Measurements from ENCODE around the gene ZDHHC5.
A peak's percentile ranks its signal among the peaks of the same experiment; 100 is the strongest.

The ZDHHC5 gene

GRCh38 chr11:57741132-57742086 lies 73.5 kb downstream of the ZDHHC5 start, which contains the start of gene SELENOH (continued):
- TF ChIP-seq PRDM2 (tag by site-specific recombination; IDR thresholded peaks at IDR 0.05; ENCODE audit: borderline replicate concordance) = no peak
- TF ChIP-seq FEZF1 (tag by site-specific recombination; IDR thresholded peaks at IDR 0.05) = peak; percentile 79
- TF ChIP-seq ZNF777 (tag by site-specific recombination; IDR thresholded peaks at IDR 0.05; ENCODE audit: borderline replicate concordance) = no peak
- peak; percentile 94 for TF ChIP-seq SP7 (tag by site-specific recombination; IDR thresholded peaks at IDR 0.05)
- TF ChIP-seq ZNF707 (tag by site-specific recombination; IDR thresholded peaks at IDR 0.05) = no peak
- no peak for TF ChIP-seq ZNF404 (tag by site-specific recombination; IDR thresholded peaks at IDR 0.05)
- no peak for TF ChIP-seq ZNF416 (tag by site-specific recombination; IDR thresholded peaks at IDR 0.05)
- TF ChIP-seq ZNF623 (tag by site-specific recombination; IDR thresholded peaks at IDR 0.05) = no peak; the same call in none of the 2 replicates
- TF ChIP-seq TRIM28 (IDR thresholded peaks at IDR 0.05; ENCODE audit: borderline replicate concordance, low read length) = peak; percentile 88; the same call in 1 of the 2 replicates
- TF ChIP-seq BCL11B (tag by site-specific recombination; IDR thresholded peaks at IDR 0.05; ENCODE audit: low read depth) = peak; percentile 37; the same call in 1 of the 2 replicates
- TF ChIP-seq, protein P1, sequence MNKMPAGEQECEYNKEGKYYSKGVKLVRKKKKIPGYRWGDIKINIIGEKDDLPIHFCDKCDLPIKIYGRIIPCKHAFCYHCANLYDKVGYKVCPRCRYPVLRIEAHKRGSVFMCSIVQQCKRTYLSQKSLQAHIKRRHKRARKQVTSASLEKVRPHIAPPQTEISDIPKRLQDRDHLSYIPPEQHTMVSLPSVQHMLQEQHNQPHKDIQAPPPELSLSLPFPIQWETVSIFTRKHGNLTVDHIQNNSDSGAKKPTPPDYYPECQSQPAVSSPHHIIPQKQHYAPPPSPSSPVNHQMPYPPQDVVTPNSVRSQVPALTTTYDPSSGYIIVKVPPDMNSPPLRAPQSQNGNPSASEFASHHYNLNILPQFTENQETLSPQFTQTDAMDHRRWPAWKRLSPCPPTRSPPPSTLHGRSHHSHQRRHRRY (tag by site-specific recombination; IDR thresholded peaks at IDR 0.05) = 0 out of 2 replicates have a peak, but pooled peaks have one; percentile 20
- no peak for TF ChIP-seq ZNF473 (tag by site-specific recombination; IDR thresholded peaks at IDR 0.05)
- 0 out of 2 replicates have a peak, but pooled peaks have one; percentile 51 for TF ChIP-seq ZSCAN18 (tag by site-specific recombination; IDR thresholded peaks at IDR 0.05)
- TF ChIP-seq ZNF423 (tag by site-specific recombination; IDR thresholded peaks at IDR 0.05) = no peak
- peak; percentile 76 for TF ChIP-seq ZEB2 (tag by site-specific recombination; IDR thresholded peaks at IDR 0.05)
- TF ChIP-seq, protein P2, sequence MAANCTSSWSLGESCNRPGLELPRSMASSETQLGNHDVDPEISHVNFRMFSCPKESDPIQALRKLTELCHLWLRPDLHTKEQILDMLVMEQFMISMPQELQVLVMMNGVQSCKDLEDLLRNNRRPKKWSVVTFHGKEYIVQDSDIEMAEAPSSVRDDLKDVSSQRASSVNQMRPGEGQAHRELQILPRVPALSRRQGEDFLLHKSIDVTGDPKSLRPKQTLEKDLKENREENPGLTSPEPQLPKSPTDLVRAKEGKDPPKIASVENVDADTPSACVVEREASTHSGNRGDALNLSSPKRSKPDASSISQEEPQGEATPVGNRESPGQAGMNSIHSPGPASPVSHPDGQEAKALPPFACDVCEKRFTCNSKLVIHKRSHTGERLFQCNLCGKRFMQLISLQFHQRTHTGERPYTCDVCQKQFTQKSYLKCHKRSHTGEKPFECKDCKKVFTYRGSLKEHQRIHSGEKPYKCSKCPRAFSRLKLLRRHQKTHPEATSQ (tag by site-specific recombination; IDR thresholded peaks at IDR 0.05) = peak; percentile 96
- TF ChIP-seq ZNF266 (tag by site-specific recombination; IDR thresholded peaks at IDR 0.05; ENCODE audit: low read depth) = no peak
- TF ChIP-seq TSHZ1 (tag by site-specific recombination; IDR thresholded peaks at IDR 0.05; ENCODE audit: borderline replicate concordance) = no peak
- TF ChIP-seq ZSCAN23 (tag by site-specific recombination; IDR thresholded peaks at IDR 0.05) = peak; percentile 76; the same call in 1 of the 2 replicates
- TF ChIP-seq ZNF843 (tag by site-specific recombination; IDR thresholded peaks at IDR 0.05) = peak; percentile 75
- TF ChIP-seq ZBTB8A (tag by site-specific recombination; IDR thresholded peaks at IDR 0.05) = peak; percentile 70
- no peak for TF ChIP-seq ZNF366 (tag by site-specific recombination; conservative IDR thresholded peaks at IDR 0.05)
- TF ChIP-seq SALL2 (tag by site-specific recombination; IDR thresholded peaks at IDR 0.05; ENCODE audit: borderline replicate concordance) = no peak
- no peak for TF ChIP-seq GLI2 (tag by site-specific recombination; IDR thresholded peaks at IDR 0.05; ENCODE audit: borderline replicate concordance, low read depth)

All from HEK293 (cell line).